Activated CD4-positive, alpha-beta T cell treated with anti-CD3 and anti-CD28 coated beads, Interleukin-2, amount 50 U/mL, for 16 hours (primary cell): ENCODE measurements around the gene TELO2.
"Not testable (repeated sequence)": the region's sequence is repeated elsewhere in the genome, so short reads cannot be mapped to it uniquely, and the experiment has no call there.

Source experiments
- DNase-seq: peaks from one replicate; pipeline ENCODE4 v3.0.0-alpha.2; 2020

The TELO2 gene

GRCh38 chr16:1478937-1479336 is 14.2 kb upstream of the TELO2 start:
- DNase-seq = not testable (repeated sequence)

- no peak for DNase-seq
Measured at GRCh38 chr16:1481906-1482835, 11.0 kb upstream of the TELO2 start.

GRCh38 chr16:1485847-1486496 is 7.2 kb upstream of the TELO2 start:
- no peak for DNase-seq

- no peak for DNase-seq
Measured at GRCh38 chr16:1486551-1487390, 6.4 kb upstream of the TELO2 start.

- no peak for DNase-seq
Measured at GRCh38 chr16:1487395-1488053, 5.6 kb upstream of the TELO2 start.

- no peak for DNase-seq
Measured at GRCh38 chr16:1488054-1488601, 5.0 kb upstream of the TELO2 start.

GRCh38 chr16:1488619-1489018 is 4.5 kb upstream of the TELO2 start, which contains the start of gene PTX4:
Gene PTX4 (minus strand): TSS chr16:1488944. CDS start chr16:1488909, 35 bp downstream.
- DNase-seq = no peak

GRCh38 chr16:1489077-1489476 is 4.1 kb upstream of the TELO2 start:
- no peak for DNase-seq

GRCh38 chr16:1491327-1491726 is 1.8 kb upstream of the TELO2 start:
- no peak for DNase-seq

GRCh38 chr16:1492082-1492922 is 858 bp upstream of the TELO2 start:
- DNase-seq = no peak

- peak; percentile 27 for DNase-seq
Measured at GRCh38 chr16:1493746-1494094, 560 bp downstream of the TELO2 start.

GRCh38 chr16:1494129-1494640 is 1.0 kb downstream of the TELO2 start:
- DNase-seq = no peak

- no peak for DNase-seq
Measured at GRCh38 chr16:1494711-1495110, 1.6 kb downstream of the TELO2 start.

GRCh38 chr16:1495211-1495888 is 2.2 kb downstream of the TELO2 start:
- DNase-seq = no peak

- no peak for DNase-seq
Measured at GRCh38 chr16:1495889-1496262, 2.7 kb downstream of the TELO2 start.

GRCh38 chr16:1496464-1496863 is 3.3 kb downstream of the TELO2 start:
- no peak for DNase-seq

GRCh38 chr16:1497014-1497598 is 3.9 kb downstream of the TELO2 start:
- no peak for DNase-seq

GRCh38 chr16:1498899-1499676 is 5.9 kb downstream of the TELO2 start:
- no peak for DNase-seq

GRCh38 chr16:1499756-1500464 is 6.8 kb downstream of the TELO2 start:
- DNase-seq = no peak
